ENCODE measurements around the gene WDR13.

The WDR13 gene

GRCh38 chrX:48575642-48576041 lies 21.6 kb upstream of the WDR13 start:
- Histone ChIP-seq H3K27ac (ENCODE audit: low read depth, low read length) (no peak overlapping the region), H3K36me3 (ENCODE audit: control insufficient read depth, insufficient read depth, low read length) (peaks cover 44% of the 10 kb centered on the region), H3K9ac (ENCODE audit: low read length) (peak overlapping the region; percentile 100), H3K4me1 (ENCODE audit: control insufficient read depth, insufficient read depth, low read length) (peaks cover 5% of the 10 kb centered on the region; the same call in 1 of the 2 replicates), H3K27me3 (ENCODE audit: control insufficient read depth, insufficient read depth, low read length) (no peaks in the 10 kb centered on the region), H3K4me3 (ENCODE audit: low read depth, low read length) (peak overlapping the region; percentile 85), H3K9me3 (ENCODE audit: control insufficient read depth, insufficient read depth, low read depth, low read length) (peaks cover 6% of the 10 kb centered on the region; the same call in 1 of the 2 replicates)

- Histone ChIP-seq H3K9ac (ENCODE audit: low read length) (no peak overlapping the region), H3K36me3 (ENCODE audit: control insufficient read depth, insufficient read depth, low read length) (peaks cover 44% of the 10 kb centered on the region), H3K9me3 (ENCODE audit: control insufficient read depth, insufficient read depth, low read depth, low read length) (peaks cover 6% of the 10 kb centered on the region; the same call in 1 of the 2 replicates), H3K27ac (ENCODE audit: low read depth, low read length) (no peak overlapping the region), H3K27me3 (ENCODE audit: control insufficient read depth, insufficient read depth, low read length) (no peaks in the 10 kb centered on the region), H3K4me3 (ENCODE audit: low read depth, low read length) (peak overlapping the region; percentile 85; the same call in 1 of the 2 replicates), H3K4me1 (ENCODE audit: control insufficient read depth, insufficient read depth, low read length) (peaks cover 5% of the 10 kb centered on the region; the same call in 1 of the 2 replicates)
Measured at GRCh38 chrX:48576108-48576507, 21.2 kb upstream of the WDR13 start.

GRCh38 chrX:48578661-48579128 lies 18.6 kb upstream of the WDR13 start:
- H3K27me3 ChIP-seq (ENCODE audit: control insufficient read depth, insufficient read depth, low read length), result no peaks in the 10 kb centered on the region
- peaks cover 44% of the 10 kb centered on the region for H3K36me3 ChIP-seq (ENCODE audit: control insufficient read depth, insufficient read depth, low read length)
- no peak overlapping the region for H3K9ac ChIP-seq (ENCODE audit: low read length)
- no peak overlapping the region for H3K4me3 ChIP-seq (ENCODE audit: low read depth, low read length)
- peaks cover 6% of the 10 kb centered on the region; the same call in 1 of the 2 replicates for H3K9me3 ChIP-seq (ENCODE audit: control insufficient read depth, insufficient read depth, low read depth, low read length)
- H3K27ac ChIP-seq (ENCODE audit: low read depth, low read length), result no peak overlapping the region
- peaks cover 5% of the 10 kb centered on the region; the same call in 1 of the 2 replicates for H3K4me1 ChIP-seq (ENCODE audit: control insufficient read depth, insufficient read depth, low read length)

- Histone ChIP-seq H3K36me3 (ENCODE audit: control insufficient read depth, insufficient read depth, low read length) (peaks cover 44% of the 10 kb centered on the region), H3K9me3 (ENCODE audit: control insufficient read depth, insufficient read depth, low read depth, low read length) (peaks cover 6% of the 10 kb centered on the region; the same call in 1 of the 2 replicates), H3K4me1 (ENCODE audit: control insufficient read depth, insufficient read depth, low read length) (peaks cover 5% of the 10 kb centered on the region; the same call in 1 of the 2 replicates), H3K27me3 (ENCODE audit: control insufficient read depth, insufficient read depth, low read length) (no peaks in the 10 kb centered on the region), H3K9ac (ENCODE audit: low read length) (no peak overlapping the region), H3K4me3 (ENCODE audit: low read depth, low read length) (no peak overlapping the region), H3K27ac (ENCODE audit: low read depth, low read length) (no peak overlapping the region)
Measured at GRCh38 chrX:48579259-48579658, 18.0 kb upstream of the WDR13 start.

GRCh38 chrX:48580662-48581061 lies 16.6 kb upstream of the WDR13 start:
- Histone ChIP-seq H3K36me3 (ENCODE audit: control insufficient read depth, insufficient read depth, low read length) (peaks cover 36% of the 10 kb centered on the region), H3K9me3 (ENCODE audit: control insufficient read depth, insufficient read depth, low read depth, low read length) (peaks cover 4% of the 10 kb centered on the region; the same call in 1 of the 2 replicates), H3K4me3 (ENCODE audit: low read depth, low read length) (no peak overlapping the region), H3K9ac (ENCODE audit: low read length) (no peak overlapping the region), H3K27ac (ENCODE audit: low read depth, low read length) (no peak overlapping the region), H3K4me1 (ENCODE audit: control insufficient read depth, insufficient read depth, low read length) (peaks cover under 1% of the 10 kb centered on the region; the same call in 1 of the 2 replicates), H3K27me3 (ENCODE audit: control insufficient read depth, insufficient read depth, low read length) (no peaks in the 10 kb centered on the region)

- Histone ChIP-seq H3K27ac (ENCODE audit: low read depth, low read length) (no peak overlapping the region), H3K4me3 (ENCODE audit: low read depth, low read length) (no peak overlapping the region), H3K9ac (ENCODE audit: low read length) (no peak overlapping the region), H3K36me3 (ENCODE audit: control insufficient read depth, insufficient read depth, low read length) (no peaks in the 10 kb centered on the region), H3K9me3 (ENCODE audit: control insufficient read depth, insufficient read depth, low read depth, low read length) (peaks cover 7% of the 10 kb centered on the region; the same call in 1 of the 2 replicates), H3K4me1 (ENCODE audit: control insufficient read depth, insufficient read depth, low read length) (no peaks in the 10 kb centered on the region), H3K27me3 (ENCODE audit: control insufficient read depth, insufficient read depth, low read length) (no peaks in the 10 kb centered on the region)
Measured at GRCh38 chrX:48584698-48585097, 12.6 kb upstream of the WDR13 start.

GRCh38 chrX:48589482-48590162 lies 7.7 kb upstream of the WDR13 start:
- no peaks in the 10 kb centered on the region for H3K4me1 ChIP-seq (ENCODE audit: control insufficient read depth, insufficient read depth, low read length)
- peaks cover 15% of the 10 kb centered on the region; the same call in 1 of the 2 replicates for H3K9me3 ChIP-seq (ENCODE audit: control insufficient read depth, insufficient read depth, low read depth, low read length)
- no peak overlapping the region for H3K9ac ChIP-seq (ENCODE audit: low read length)
- no peak overlapping the region for H3K27ac ChIP-seq (ENCODE audit: low read depth, low read length)
- no peaks in the 10 kb centered on the region for H3K27me3 ChIP-seq (ENCODE audit: control insufficient read depth, insufficient read depth, low read length)
- H3K36me3 ChIP-seq (ENCODE audit: control insufficient read depth, insufficient read depth, low read length), result no peaks in the 10 kb centered on the region
- H3K4me3 ChIP-seq (ENCODE audit: low read depth, low read length), result no peak overlapping the region

- Histone ChIP-seq H3K4me3 (ENCODE audit: low read depth, low read length) (no peak overlapping the region), H3K9ac (ENCODE audit: low read length) (no peak overlapping the region), H3K27ac (ENCODE audit: low read depth, low read length) (no peak overlapping the region), H3K27me3 (ENCODE audit: control insufficient read depth, insufficient read depth, low read length) (no peaks in the 10 kb centered on the region), H3K36me3 (ENCODE audit: control insufficient read depth, insufficient read depth, low read length) (no peaks in the 10 kb centered on the region), H3K9me3 (ENCODE audit: control insufficient read depth, insufficient read depth, low read depth, low read length) (peaks cover 15% of the 10 kb centered on the region; the same call in 1 of the 2 replicates), H3K4me1 (ENCODE audit: control insufficient read depth, insufficient read depth, low read length) (no peaks in the 10 kb centered on the region)
Measured at GRCh38 chrX:48590203-48591103, 6.8 kb upstream of the WDR13 start.

- Histone ChIP-seq H3K27ac (ENCODE audit: low read depth, low read length) (no peak overlapping the region), H3K4me3 (ENCODE audit: low read depth, low read length) (no peak overlapping the region), H3K4me1 (ENCODE audit: control insufficient read depth, insufficient read depth, low read length) (no peaks in the 10 kb centered on the region), H3K9me3 (ENCODE audit: control insufficient read depth, insufficient read depth, low read depth, low read length) (peaks cover 12% of the 10 kb centered on the region; the same call in 1 of the 2 replicates), H3K36me3 (ENCODE audit: control insufficient read depth, insufficient read depth, low read length) (no peaks in the 10 kb centered on the region), H3K27me3 (ENCODE audit: control insufficient read depth, insufficient read depth, low read length) (no peaks in the 10 kb centered on the region), H3K9ac (ENCODE audit: low read length) (no peak overlapping the region)
Measured at GRCh38 chrX:48591255-48591791, 6.0 kb upstream of the WDR13 start.

- H3K4me1 ChIP-seq (ENCODE audit: control insufficient read depth, insufficient read depth, low read length), result no peaks in the 10 kb centered on the region
- no peaks in the 10 kb centered on the region for H3K27me3 ChIP-seq (ENCODE audit: control insufficient read depth, insufficient read depth, low read length)
- H3K9ac ChIP-seq (ENCODE audit: low read length), result no peak overlapping the region
- no peak overlapping the region for H3K27ac ChIP-seq (ENCODE audit: low read depth, low read length)
- no peak overlapping the region for H3K4me3 ChIP-seq (ENCODE audit: low read depth, low read length)
- H3K9me3 ChIP-seq (ENCODE audit: control insufficient read depth, insufficient read depth, low read depth, low read length), result peaks cover 12% of the 10 kb centered on the region; the same call in 1 of the 2 replicates
- no peaks in the 10 kb centered on the region for H3K36me3 ChIP-seq (ENCODE audit: control insufficient read depth, insufficient read depth, low read length)
Measured at GRCh38 chrX:48592971-48593370, 4.3 kb upstream of the WDR13 start.
